HEK293 (cell line): Measurements from ENCODE around the gene ZFX.
A peak's percentile ranks its signal among the peaks of the same experiment; 100 is the strongest.

Source experiments
- CTCF ChIA-PET: fragments of 350-600 bp; formaldehyde crosslinking; extraction: SDS; loops from one replicate; lab custom pipeline; 2021; ENCODE audit warnings: antibody characterized with exemption; lab: Yijun Ruan, JAX
- POLR2A ChIA-PET: fragments of 300-600 bp; formaldehyde crosslinking; extraction: SDS; loops from one replicate; lab custom pipeline; 2020; ENCODE audit warnings: antibody characterized with exemption, inconsistent platforms; lab: Yijun Ruan, JAX
- H3K27ac ChIP-seq: fragments of 200-500 bp; sonication (Bioruptor generic); 2 replicates; pipeline ENCODE4 v1.5.1; 2014; ENCODE audit warnings: low read depth, low read length, control low read depth, inconsistent platforms; ENCODE audit errors: extremely low read depth
- H3K36me3 ChIP-seq, 2 experiments: fragments of 200-500 bp in 1 of 2; sonication (Bioruptor generic) in 1 of 2; 1 replicate in 1 of 2; 2 replicates in 1 of 2; pipeline ENCODE4 v1.5.1; 2014 to 2017; ENCODE audit warnings: inconsistent platforms in 2 of 2, low read length in 2 of 2; ENCODE audit not compliant: control insufficient read depth in 2 of 2, insufficient read depth in 1 of 2
- H3K4me1 ChIP-seq: fragments of 200-500 bp; sonication (Bioruptor generic); 2 replicates; pipeline ENCODE4 v1.5.1; 2014; ENCODE audit warnings: mild to moderate bottlenecking, low read length, inconsistent platforms; ENCODE audit not compliant: control insufficient read depth, insufficient read depth
- H3K4me3 ChIP-seq: 2 replicates; pipeline ENCODE4 v1.5.1; 2011; ENCODE audit warnings: low read depth, mild to moderate bottlenecking, control low read depth, low read length, moderate library complexity
- H3K9me3 ChIP-seq: fragments of 200-500 bp; sonication (Bioruptor generic); 2 replicates; pipeline ENCODE4 v1.5.1; 2014; ENCODE audit warnings: low read depth, low read length, inconsistent platforms; ENCODE audit not compliant: control insufficient read depth, insufficient read depth
- BCL11A ChIP-seq: fragments of 450-650 bp; formaldehyde crosslinking; IDR thresholded peaks from 2 replicates; pipeline ENCODE4 v1.5.1; 2016; ENCODE audit warnings: low read depth, missing biosample characterization, missing genetic modification characterization
- BCL11B ChIP-seq: fragments of 450-650 bp; formaldehyde crosslinking; IDR thresholded peaks from 2 replicates; pipeline ENCODE4 v1.5.1; 2016; ENCODE audit warnings: low read depth, missing biosample characterization, missing genetic modification characterization
- GFI1B ChIP-seq: fragments of 450-650 bp; formaldehyde crosslinking; IDR thresholded peaks from 2 replicates; pipeline ENCODE4 v1.5.1; 2016; ENCODE audit warnings: missing biosample characterization, missing genetic modification characterization
- GLI2 ChIP-seq: fragments of 450-650 bp; formaldehyde crosslinking; IDR thresholded peaks from 2 replicates; pipeline ENCODE4; 2017; ENCODE audit warnings: missing biosample characterization, missing genetic modification characterization, low read depth, borderline replicate concordance
- IKZF3 ChIP-seq: fragments of 450-650 bp; IDR thresholded peaks from 2 replicates; pipeline ENCODE4 v1.5.0; 2018; ENCODE audit warnings: missing biosample characterization, mild to moderate bottlenecking, missing genetic modification characterization, moderate library complexity
- OSR2 ChIP-seq: fragments of 450-650 bp; formaldehyde crosslinking; IDR thresholded peaks from 2 replicates; pipeline ENCODE4 v1.5.1; 2016; ENCODE audit warnings: missing biosample characterization, missing genetic modification characterization
- PRDM6 ChIP-seq: fragments of 450-650 bp; formaldehyde crosslinking; IDR thresholded peaks from 2 replicates; pipeline ENCODE4 v1.5.1; 2017; ENCODE audit warnings: missing biosample characterization, missing genetic modification characterization
- REPIN1 ChIP-seq: fragments of 450-650 bp; formaldehyde crosslinking; IDR thresholded peaks from 2 replicates; pipeline ENCODE4 v1.5.1; 2017; ENCODE audit warnings: missing biosample characterization, missing genetic modification characterization, low read depth
- SCRT1 ChIP-seq: fragments of 450-650 bp; formaldehyde crosslinking; IDR thresholded peaks from 2 replicates; pipeline ENCODE4 v1.5.1; 2016; ENCODE audit warnings: missing biosample characterization, missing genetic modification characterization, borderline replicate concordance
- SP3 ChIP-seq: fragments of 450-650 bp; formaldehyde crosslinking; IDR thresholded peaks from 2 replicates; pipeline ENCODE4 v1.5.1; 2016; ENCODE audit warnings: missing biosample characterization, missing genetic modification characterization
- ZEB2 ChIP-seq: fragments of 450-650 bp; formaldehyde crosslinking; IDR thresholded peaks from 2 replicates; pipeline ENCODE4 v1.5.1; 2016; ENCODE audit warnings: missing biosample characterization, missing genetic modification characterization
- ZNF19 ChIP-seq: fragments of 450-650 bp; formaldehyde crosslinking; IDR thresholded peaks from 2 replicates; pipeline ENCODE4; 2016; ENCODE audit warnings: missing biosample characterization, missing genetic modification characterization, low read depth
- ZNF2 ChIP-seq: fragments of 450-650 bp; formaldehyde crosslinking; IDR thresholded peaks from 2 replicates; pipeline ENCODE4 v1.5.1; 2016; ENCODE audit warnings: missing biosample characterization, missing genetic modification characterization
- ZNF211 ChIP-seq: fragments of 450-650 bp; formaldehyde crosslinking; IDR thresholded peaks from 2 replicates; pipeline ENCODE4 v1.5.1; 2016; ENCODE audit warnings: low read depth, missing biosample characterization, missing genetic modification characterization
- ZNF24 ChIP-seq: fragments of 450-650 bp; formaldehyde crosslinking; IDR thresholded peaks from 2 replicates; pipeline ENCODE4 v1.5.1; 2016; ENCODE audit warnings: missing biosample characterization, missing genetic modification characterization
- ZNF266 ChIP-seq: fragments of 450-650 bp; formaldehyde crosslinking; IDR thresholded peaks from 2 replicates; pipeline ENCODE4 v1.5.1; 2016; ENCODE audit warnings: missing biosample characterization, missing genetic modification characterization, low read depth
- ZNF280C ChIP-seq: fragments of 450-650 bp; formaldehyde crosslinking; IDR thresholded peaks from 2 replicates; pipeline ENCODE4 v1.5.1; 2016; ENCODE audit warnings: missing biosample characterization, missing genetic modification characterization
- ZNF311 ChIP-seq: fragments of 450-650 bp; formaldehyde crosslinking; IDR thresholded peaks from 2 replicates; pipeline ENCODE4 v1.5.1; 2017; ENCODE audit warnings: missing biosample characterization, missing genetic modification characterization, borderline replicate concordance
- ZNF350 ChIP-seq: fragments of 450-650 bp; formaldehyde crosslinking; IDR thresholded peaks from 2 replicates; pipeline ENCODE4 v1.5.0; 2017; ENCODE audit warnings: missing biosample characterization, mild to moderate bottlenecking, missing genetic modification characterization
- ZNF37A ChIP-seq: fragments of 450-650 bp; IDR thresholded peaks from 2 replicates; pipeline ENCODE4 v1.5.1; 2018; ENCODE audit warnings: missing biosample characterization, missing genetic modification characterization
- ZNF394 ChIP-seq: fragments of 450-650 bp; formaldehyde crosslinking; IDR thresholded peaks from 2 replicates; pipeline ENCODE4 v1.5.1; 2016; ENCODE audit warnings: missing biosample characterization, missing genetic modification characterization, mild to moderate bottlenecking, moderate library complexity, borderline replicate concordance
- ZNF596 ChIP-seq: fragments of 450-650 bp; IDR thresholded peaks from 2 replicates; pipeline ENCODE4 v1.5.0; 2018; ENCODE audit warnings: missing biosample characterization, mild to moderate bottlenecking, missing genetic modification characterization, moderate library complexity
- ZNF629 ChIP-seq: fragments of 450-650 bp; formaldehyde crosslinking; IDR thresholded peaks from 2 replicates; pipeline ENCODE4 v1.5.1; 2017; ENCODE audit warnings: missing biosample characterization, missing genetic modification characterization
- ZNF658 ChIP-seq: fragments of 450-650 bp; formaldehyde crosslinking; IDR thresholded peaks from 2 replicates; pipeline ENCODE4; 2016; ENCODE audit warnings: missing biosample characterization, missing genetic modification characterization
- ZNF692 ChIP-seq: fragments of 450-650 bp; formaldehyde crosslinking; IDR thresholded peaks from 2 replicates; pipeline ENCODE4 v1.5.1; 2016; ENCODE audit warnings: missing biosample characterization, missing genetic modification characterization
- ZNF76 ChIP-seq: fragments of 450-650 bp; formaldehyde crosslinking; IDR thresholded peaks from 2 replicates; pipeline ENCODE4; 2016; ENCODE audit warnings: low read depth, missing biosample characterization, missing genetic modification characterization, borderline replicate concordance
- ZNF830 ChIP-seq: fragments of 450-650 bp; IDR thresholded peaks from 2 replicates; pipeline ENCODE4 v1.5.0; 2018; ENCODE audit warnings: missing biosample characterization, missing genetic modification characterization, low read depth, mild to moderate bottlenecking, moderate library complexity
- ZNF843 ChIP-seq: fragments of 450-650 bp; formaldehyde crosslinking; IDR thresholded peaks from 2 replicates; pipeline ENCODE4 v1.5.1; 2016; ENCODE audit warnings: missing biosample characterization, missing genetic modification characterization
- ZSCAN4 ChIP-seq: fragments of 450-650 bp; formaldehyde crosslinking; IDR thresholded peaks from 2 replicates; pipeline ENCODE4 v1.5.1; 2017; ENCODE audit warnings: missing biosample characterization, missing genetic modification characterization

Gene ZFX

GRCh38 chrX:24117258-24117657 is 32.3 kb upstream of the ZFX start:
- POLR2A ChIA-PET: interaction anchor here (0.5 kb wide), 1 partner anchor 57 kb away, joined by 3 read pairs; no protein-coding TSS in a partner anchor
- H3K9me3 ChIP-seq: no peaks in the 10 kb centered on the region
- H3K27ac ChIP-seq: peak overlapping the region; percentile 26; the same call in 1 of the 2 replicates
- CTCF ChIA-PET: no interaction called here
- H3K4me1 ChIP-seq: peaks cover 8% of the 10 kb centered on the region; the same call in 1 of the 2 replicates
- H3K4me3 ChIP-seq: no peak overlapping the region
- no peak for TF ChIP-seq OSR2 (tag by site-specific recombination)
- no peak for TF ChIP-seq GLI2 (tag by site-specific recombination)
- TF ChIP-seq ZNF19: no peak
- TF ChIP-seq ZNF280C (tag by site-specific recombination): no peak
- no peak for TF ChIP-seq ZNF24 (tag by site-specific recombination)
- TF ChIP-seq ZNF211 (tag by site-specific recombination): no peak
- no peak for TF ChIP-seq ZNF76 (tag by site-specific recombination)
- TF ChIP-seq BCL11B (tag by site-specific recombination): no peak
- TF ChIP-seq ZSCAN4 (tag by site-specific recombination): no peak
- TF ChIP-seq ZNF394 (tag by site-specific recombination): no peak
- no peak for TF ChIP-seq ZNF596
- TF ChIP-seq REPIN1: no peak
- TF ChIP-seq ZNF2 (tag by site-specific recombination): no peak
- no peak for TF ChIP-seq ZNF843 (tag by site-specific recombination)
- TF ChIP-seq IKZF3 (tag by site-specific recombination): no peak
- H3K36me3 ChIP-seq: no peaks in the 10 kb centered on the region

- peak overlapping the region; percentile 48 for H3K27ac ChIP-seq
- ChIA-PET POLR2A (interaction anchor here (0.5 to 0.9 kb wide), 3 partner anchors 22 to 100 kb away, joined by 3 to 7 read pairs (median 3); no protein-coding TSS in a partner anchor), CTCF (interaction anchor here (0.6 to 1.0 kb wide), 5 partner anchors 13 to 142 kb away, joined by 3 to 5 read pairs (median 4); no protein-coding TSS in a partner anchor)
- H3K9me3 ChIP-seq: no peaks in the 10 kb centered on the region
- no peaks in the 10 kb centered on the region for H3K36me3 ChIP-seq
- no peak overlapping the region for H3K4me3 ChIP-seq
- peaks cover 24% of the 10 kb centered on the region for H3K4me1 ChIP-seq
- TF ChIP-seq ZNF658 (tag by site-specific recombination) (no peak), GFI1B (tag by site-specific recombination) (0 out of 2 replicates have a peak, but pooled peaks have one; percentile 46), PRDM6 (peak; percentile 92), IKZF3 (tag by site-specific recombination) (no peak), ZNF211 (tag by site-specific recombination) (no peak), ZNF350 (tag by site-specific recombination) (no peak), ZNF692 (tag by site-specific recombination) (0 out of 2 replicates have a peak, but pooled peaks have one; percentile 18), ZNF629 (0 out of 2 replicates have a peak, but pooled peaks have one; percentile 16), BCL11A (no peak), SP3 (tag by site-specific recombination) (no peak), ZNF37A (tag by site-specific recombination) (no peak), ZNF311 (tag by site-specific recombination) (no peak), ZNF830 (tag by site-specific recombination) (no peak), SCRT1 (peak; percentile 92), ZEB2 (tag by site-specific recombination) (no peak), ZNF266 (tag by site-specific recombination) (no peak)
Observed at GRCh38 chrX:24124244-24124799, 25.2 kb upstream of the ZFX start.
